GM08714 (cell line): Measurements from ENCODE around the gene OR4K2.
"Not testable (repeated sequence)": the region's sequence is repeated elsewhere in the genome, so short reads cannot be mapped to it uniquely, and the experiment has no call there.

Source experiments
- H3K4me3 ChIP-seq: fragments of 200-500 bp; sonication (Bioruptor generic); 2 replicates; pipeline ENCODE4 v1.5.1; 2014; ENCODE audit warnings: mild to moderate bottlenecking, low read length, inconsistent platforms
- ZNF274 ChIP-seq: IDR thresholded peaks from 2 replicates; pipeline ENCODE4 v1.6.1; 2012; ENCODE audit warnings: mild to moderate bottlenecking, low read depth, low read length

Gene OR4K2

GRCh38 chr14:19874842-19875241 lies at the start of gene OR4K2:
Gene OR4K2, plus strand, starts transcription at chr14:19875142. Its CDS starts 1,126 bp downstream, at chr14:19876268.
- no peak within 1 kb of the TSS for H3K4me3 ChIP-seq
- no peak for TF ChIP-seq ZNF274

- not testable (repeated sequence) for H3K4me3 ChIP-seq
These were observed 47.2 kb upstream of the OR4K2 start for GRCh38 chr14:19827626-19828244.

- TF ChIP-seq ZNF274: no peak
- H3K4me3 ChIP-seq: no peak overlapping the region
These were observed 46.6 kb upstream of the OR4K2 start for GRCh38 chr14:19828314-19828713.

- H3K4me3 ChIP-seq: not testable (repeated sequence)
These were observed 40.6 kb upstream of the OR4K2 start for GRCh38 chr14:19834203-19834848.

GRCh38 chr14:19838433-19838832 lies 36.5 kb upstream of the OR4K2 start:
- TF ChIP-seq ZNF274: no peak
- H3K4me3 ChIP-seq: no peak overlapping the region

- TF ChIP-seq ZNF274: no peak
- H3K4me3 ChIP-seq: no peak overlapping the region
These were observed 23.6 kb upstream of the OR4K2 start for GRCh38 chr14:19851365-19851764.

GRCh38 chr14:19866061-19866669 lies 8.8 kb upstream of the OR4K2 start:
- H3K4me3 ChIP-seq: not testable (repeated sequence)

- TF ChIP-seq ZNF274: no peak
- no peak overlapping the region for H3K4me3 ChIP-seq
These were observed 1.8 kb upstream of the OR4K2 start for GRCh38 chr14:19873178-19873577.

- no peak for TF ChIP-seq ZNF274
These were observed 3.2 kb downstream of the OR4K2 start for GRCh38 chr14:19878029-19878642.

GRCh38 chr14:19895282-19895681 lies 20.3 kb downstream of the OR4K2 start:
- no peak overlapping the region for H3K4me3 ChIP-seq
- no peak for TF ChIP-seq ZNF274

More at GRCh38 chr14:19878029-19878642, 3.2 kb downstream of the OR4K2 start:
- H3K4me3 ChIP-seq: no peak overlapping the region

- no peak overlapping the region for H3K4me3 ChIP-seq
These were observed 26.1 kb downstream of the OR4K2 start for GRCh38 chr14:19900999-19901398.

GRCh38 chr14:19902409-19902808 lies 27.5 kb downstream of the OR4K2 start:
- no peak for TF ChIP-seq ZNF274
- no peak overlapping the region for H3K4me3 ChIP-seq

More at GRCh38 chr14:19900999-19901398, 26.1 kb downstream of the OR4K2 start:
- no peak for TF ChIP-seq ZNF274

GRCh38 chr14:19906665-19907064 lies 31.7 kb downstream of the OR4K2 start:
- H3K4me3 ChIP-seq: no peak overlapping the region
- TF ChIP-seq ZNF274: no peak

- TF ChIP-seq ZNF274: no peak
- H3K4me3 ChIP-seq: no peak overlapping the region
These were observed 36.2 kb downstream of the OR4K2 start for GRCh38 chr14:19911114-19911513.

GRCh38 chr14:19917243-19917642 lies 42.3 kb downstream of the OR4K2 start:
- no peak for TF ChIP-seq ZNF274
- H3K4me3 ChIP-seq: no peak overlapping the region
